GM23338 (cell line): Measurements from ENCODE around the gene HDAC9. TPM values are rescaled to one million over a fixed set of nuclear protein-coding genes. Genes with fewer than 3 reads are reported as not detected.

Source experiments
- ATAC-seq: fragments of 200-7000 bp; cut with Tn5 transposase; 3 replicates; pipeline ENCODE4 v1.9.1; 2020
- DNase-seq: peaks from one replicate; pipeline ENCODE4 v3.0.0-alpha.2; 2015; ENCODE audit warnings: low spot score
- H2AFZ ChIP-seq: fragments of 200-600 bp; sonication (generic); 2 replicates; pipeline ENCODE4 v1.8.0; 2016; ENCODE audit warnings: antibody characterized with exemption, mild to moderate bottlenecking, moderate library complexity
- H3F3A ChIP-seq: fragments of 200-600 bp; sonication (generic); replicated peaks from 2 replicates; pipeline ENCODE4 v1.8.0; 2017; ENCODE audit warnings: antibody characterized with exemption, mixed run types, low read depth
- H3K27ac ChIP-seq: fragments of 200-600 bp; sonication (generic); 2 replicates; pipeline ENCODE4 v1.6.1; 2016; ENCODE audit warnings: low read depth
- H3K27me3 ChIP-seq: fragments of 200-600 bp; sonication (generic); 2 replicates; pipeline ENCODE4 v1.8.0; 2016; ENCODE audit warnings: mild to moderate bottlenecking, mixed run types, moderate library complexity; ENCODE audit not compliant: insufficient read depth
- H3K36me3 ChIP-seq: fragments of 200-600 bp; sonication (generic); 2 replicates; pipeline ENCODE4 v1.8.0; 2016; ENCODE audit warnings: mild to moderate bottlenecking; ENCODE audit not compliant: insufficient read depth
- H3K4me1 ChIP-seq: fragments of 200-600 bp; sonication (generic); 2 replicates; pipeline ENCODE4 v1.8.0; 2016; ENCODE audit warnings: mild to moderate bottlenecking, moderate library complexity; ENCODE audit not compliant: insufficient read depth
- H3K4me2 ChIP-seq: fragments of 200-600 bp; sonication (generic); 2 replicates; pipeline ENCODE4 v1.7.1; 2017; ENCODE audit warnings: mixed run types
- H3K4me3 ChIP-seq: fragments of 200-600 bp; sonication (generic); 2 replicates; pipeline ENCODE4 v1.6.1; 2016; ENCODE audit warnings: mixed run types
- H3K79me2 ChIP-seq: fragments of 200-600 bp; sonication (generic); replicated peaks from 2 replicates; pipeline ENCODE4 v1.8.0; 2017; ENCODE audit warnings: mild to moderate bottlenecking; ENCODE audit not compliant: insufficient read depth
- H3K9me2 ChIP-seq: fragments of 200-600 bp; sonication (generic); 2 replicates; pipeline ENCODE4 v1.8.0; 2017; ENCODE audit not compliant: insufficient read depth
- H4K20me1 ChIP-seq: fragments of 200-600 bp; sonication (generic); replicated peaks from 2 replicates; pipeline ENCODE4 v1.8.0; 2017; ENCODE audit warnings: mild to moderate bottlenecking; ENCODE audit not compliant: insufficient read depth
- H3K27ac Mint-ChIP-seq: 2 replicates; pipeline ENCODE4 v1.8.0; 2020; ENCODE audit warnings: inconsistent platforms, mild to moderate bottlenecking, moderate library complexity, mixed read lengths
- H3K27me3 Mint-ChIP-seq: 3 replicates; pipeline ENCODE4 v1.8.0; 2022; ENCODE audit warnings: low read depth, mild to moderate bottlenecking, moderate library complexity, mixed read lengths, inconsistent platforms; ENCODE audit not compliant: insufficient read depth, poor library complexity
- H3K36me3 Mint-ChIP-seq: 3 replicates; pipeline ENCODE4 v1.8.0; 2021; ENCODE audit warnings: low read depth, mild to moderate bottlenecking, inconsistent platforms, moderate library complexity, mixed read lengths
- H3K4me1 Mint-ChIP-seq: 3 replicates; pipeline ENCODE4 v1.8.0; 2020; ENCODE audit warnings: mild to moderate bottlenecking, inconsistent platforms, mixed read lengths
- H3K4me3 Mint-ChIP-seq: 3 replicates; pipeline ENCODE4 v1.8.0; 2021; ENCODE audit warnings: moderate library complexity, mild to moderate bottlenecking, inconsistent platforms, mixed read lengths
- H3K9me3 Mint-ChIP-seq: 3 replicates; pipeline ENCODE4 v1.8.0; 2020; ENCODE audit warnings: moderate library complexity, mild to moderate bottlenecking, inconsistent platforms, mixed read lengths
- CREB1 ChIP-seq: fragments of 250-450 bp; sonication (Bioruptor Pico); IDR thresholded peaks from 2 replicates; pipeline ENCODE4 v1.5.0; 2020; ENCODE audit warnings: low read depth, mild to moderate bottlenecking, moderate library complexity
- CTCF ChIP-seq, 2 experiments: fragments of 200-600 bp in 1 of 2; sonication (generic) in 1 of 2; conservative IDR thresholded peaks; 2 replicates each; pipeline versions ENCODE4 v1.5.1 to v1.6.1; 2016 to 2017; ENCODE audit warnings: antibody characterized with exemption in 2 of 2, low read depth in 2 of 2, mild to moderate bottlenecking in 2 of 2, moderate library complexity in 1 of 2
- EZH2 ChIP-seq: fragments of 200-600 bp; sonication (generic); IDR thresholded peaks from one replicate; pipeline ENCODE4 v1.8.0; 2017; ENCODE audit warnings: antibody characterized with exemption, mild to moderate bottlenecking, low read depth; ENCODE audit not compliant: unreplicated experiment
- EZH2phosphoT487 ChIP-seq: fragments of 200-600 bp; sonication (generic); IDR thresholded peaks from one replicate; pipeline ENCODE4 v1.8.1; 2018; ENCODE audit warnings: antibody characterized with exemption; ENCODE audit not compliant: unreplicated experiment
- JUNB ChIP-seq: IDR thresholded peaks from one replicate; pipeline ENCODE4 v1.6.1; 2016; ENCODE audit warnings: antibody characterized with exemption; ENCODE audit not compliant: unreplicated experiment
- STAT1 ChIP-seq: IDR thresholded peaks from one replicate; pipeline ENCODE4 v1.6.1; 2016; ENCODE audit warnings: antibody characterized with exemption; ENCODE audit not compliant: unreplicated experiment
- ZNF114 ChIP-seq: fragments of 250-450 bp; sonication (Bioruptor Pico); IDR thresholded peaks from 2 replicates; pipeline ENCODE4 v1.5.0; 2020; ENCODE audit warnings: mild to moderate bottlenecking, moderate library complexity
- ZNF462 ChIP-seq: fragments of 250-450 bp; sonication (Bioruptor Pico); IDR thresholded peaks from 2 replicates; pipeline ENCODE4 v1.5.0; 2020; ENCODE audit warnings: mild to moderate bottlenecking, moderate library complexity
- polyA plus RNA-seq: library from polyadenylated mRNA; unstranded; fragments of >200 nt; fragmentation: Nextera tagmentation; extraction: Ambion mirVana; gene quantifications from 2 replicates; pipeline ENCODE4 v1.2.1, GENCODE V29; 2016
- total RNA-seq: library from RNA; depleted of rRNA; stranded (reverse); fragments of >200 nt; shearing (Covaris generic); gene quantifications from 2 replicates; pipeline ENCODE4 v1.2.3, GENCODE V29; 2014
- TF ChIP-seq, protein P1 (sequence below): IDR thresholded peaks from 2 replicates; pipeline ENCODE4 v1.6.1; 2016; ENCODE audit warnings: antibody characterized with exemption

HDAC9 gene
- total and polyA plus RNA-seq, 2 experiments from 2014 or later = 8.3 to 18.5 TPM

GRCh38 chr7:18877874-18878273 lies 382.3 kb downstream of the HDAC9 start (continued):
- no peak for TF ChIP-seq ZNF462 (CRISPR knock-in tag)
- no peak for TF ChIP-seq JUNB
- no peak for TF ChIP-seq EZH2phosphoT487
- no peak for TF ChIP-seq EZH2
- no peak for TF ChIP-seq CREB1 (CRISPR knock-in tag)
- no peak for TF ChIP-seq ZNF114
- TF ChIP-seq, protein P1, sequence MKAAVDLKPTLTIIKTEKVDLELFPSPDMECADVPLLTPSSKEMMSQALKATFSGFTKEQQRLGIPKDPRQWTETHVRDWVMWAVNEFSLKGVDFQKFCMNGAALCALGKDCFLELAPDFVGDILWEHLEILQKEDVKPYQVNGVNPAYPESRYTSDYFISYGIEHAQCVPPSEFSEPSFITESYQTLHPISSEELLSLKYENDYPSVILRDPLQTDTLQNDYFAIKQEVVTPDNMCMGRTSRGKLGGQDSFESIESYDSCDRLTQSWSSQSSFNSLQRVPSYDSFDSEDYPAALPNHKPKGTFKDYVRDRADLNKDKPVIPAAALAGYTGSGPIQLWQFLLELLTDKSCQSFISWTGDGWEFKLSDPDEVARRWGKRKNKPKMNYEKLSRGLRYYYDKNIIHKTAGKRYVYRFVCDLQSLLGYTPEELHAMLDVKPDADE = no peak
- TF ChIP-seq STAT1 = no peak

DNA sequence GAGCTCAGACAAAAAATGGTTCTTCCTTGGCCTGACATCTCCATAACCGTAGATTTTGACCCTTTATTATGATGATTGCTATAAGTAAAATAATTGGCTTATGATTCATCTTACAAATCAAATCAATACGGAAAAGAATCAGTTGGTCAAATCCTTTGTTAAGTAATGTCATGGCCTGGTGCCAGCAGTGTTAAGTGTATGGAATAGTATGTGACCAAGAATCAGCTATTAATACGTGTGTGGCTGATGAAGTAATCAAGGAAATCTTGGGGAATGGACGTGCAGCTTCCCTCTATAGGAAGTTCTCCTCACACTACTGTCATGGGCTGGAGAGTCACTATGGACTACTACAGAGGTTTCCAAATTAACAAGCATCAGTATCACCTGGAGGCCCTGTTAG lies 391.3 kb downstream of the HDAC9 start:
- Mint-ChIP-seq H3K4me3 (no peak overlapping the region), H3K36me3 (no peaks in the 10 kb centered on the region), H3K27ac (no peak overlapping the region), H3K27me3 (no peaks in the 10 kb centered on the region), H3K4me1 (no peaks in the 10 kb centered on the region), H3K9me3 (no peaks in the 10 kb centered on the region)
- no peak overlapping the region for H3K4me2 ChIP-seq
- no peaks in the 10 kb centered on the region for H3K4me1 ChIP-seq
- H3K36me3 ChIP-seq = no peaks in the 10 kb centered on the region
- no peaks in the 10 kb centered on the region for H4K20me1 ChIP-seq
- H3K27me3 ChIP-seq = no peaks in the 10 kb centered on the region
- ATAC-seq = no peak
- no peak for TF ChIP-seq CTCF (conservative IDR thresholded peaks at IDR 0.05; ENCODE audit: low read depth in 2 of 2)
- no peak for DNase-seq
- H3K79me2 ChIP-seq = no peaks in the 10 kb centered on the region
- H3K27ac ChIP-seq = no peak overlapping the region
- H3K9me2 ChIP-seq = 0 out of 2 replicates have a peak, but pooled peaks cover 3% of the 10 kb centered on the region
- no peak overlapping the region for H2AFZ ChIP-seq
- no peak overlapping the region for H3K4me3 ChIP-seq
- no peaks in the 10 kb centered on the region for H3F3A ChIP-seq
